Measurements from ENCODE around the gene ARL15.

DNA sequence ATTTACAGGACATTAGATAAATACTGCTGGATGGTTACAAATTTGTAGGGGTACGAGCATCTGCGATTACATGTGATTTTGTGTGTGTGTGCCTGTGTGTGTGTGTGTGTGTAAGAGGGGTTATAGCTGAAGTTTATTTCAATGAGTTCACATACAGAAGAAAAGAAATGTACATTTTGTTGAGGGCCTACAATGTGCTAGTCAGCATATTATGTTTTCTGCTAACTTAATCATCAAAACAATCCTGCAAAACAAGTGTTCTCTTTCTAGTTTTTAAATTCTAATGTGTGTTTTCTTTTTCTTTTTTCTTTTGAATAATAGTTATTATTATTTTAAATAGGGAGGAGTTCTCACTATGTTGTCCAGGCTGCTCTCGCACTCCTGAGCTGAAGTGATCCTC lies 305.7 kb downstream of the ARL15 start:
- TF ChIP-seq, protein P1, sequence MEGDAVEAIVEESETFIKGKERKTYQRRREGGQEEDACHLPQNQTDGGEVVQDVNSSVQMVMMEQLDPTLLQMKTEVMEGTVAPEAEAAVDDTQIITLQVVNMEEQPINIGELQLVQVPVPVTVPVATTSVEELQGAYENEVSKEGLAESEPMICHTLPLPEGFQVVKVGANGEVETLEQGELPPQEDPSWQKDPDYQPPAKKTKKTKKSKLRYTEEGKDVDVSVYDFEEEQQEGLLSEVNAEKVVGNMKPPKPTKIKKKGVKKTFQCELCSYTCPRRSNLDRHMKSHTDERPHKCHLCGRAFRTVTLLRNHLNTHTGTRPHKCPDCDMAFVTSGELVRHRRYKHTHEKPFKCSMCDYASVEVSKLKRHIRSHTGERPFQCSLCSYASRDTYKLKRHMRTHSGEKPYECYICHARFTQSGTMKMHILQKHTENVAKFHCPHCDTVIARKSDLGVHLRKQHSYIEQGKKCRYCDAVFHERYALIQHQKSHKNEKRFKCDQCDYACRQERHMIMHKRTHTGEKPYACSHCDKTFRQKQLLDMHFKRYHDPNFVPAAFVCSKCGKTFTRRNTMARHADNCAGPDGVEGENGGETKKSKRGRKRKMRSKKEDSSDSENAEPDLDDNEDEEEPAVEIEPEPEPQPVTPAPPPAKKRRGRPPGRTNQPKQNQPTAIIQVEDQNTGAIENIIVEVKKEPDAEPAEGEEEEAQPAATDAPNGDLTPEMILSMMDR (IDR thresholded peaks at IDR 0.05): no peak
- TF ChIP-seq POLR2A (IDR thresholded peaks at IDR 0.05): no peak
